Measurements from ENCODE around the gene TEX11.

GRCh38 chrX:70825366-70825765 lies 83.1 kb downstream of the TEX11 start:
- no peak for TF ChIP-seq POLR2A (IDR thresholded peaks at IDR 0.05)
- TF ChIP-seq CTCF (IDR thresholded peaks at IDR 0.05): no peak

All from heart left ventricle (tissue), 13 donors.